HG03135 (cell line): ENCODE results near the gene TREH.

ENCODE experiments used
- ATAC-seq: cut with Tn5 transposase; IDR thresholded peaks from one replicate; pipeline ENCODE4 v1.9.1; 2021; ENCODE audit warnings: mild to moderate bottlenecking, moderate library complexity; ENCODE audit not compliant: unreplicated experiment

TREH gene

GRCh38 chr11:118632577-118633318 lies 46.7 kb downstream of the TREH start:
- ATAC-seq, result no peak

- ATAC-seq, result no peak
These were observed 48.1 kb downstream of the TREH start for GRCh38 chr11:118631142-118631909.

GRCh38 chr11:118629761-118630661 lies 49.4 kb downstream of the TREH start:
- ATAC-seq, result no peak

GRCh38 chr11:118628861-118629549 lies 50.4 kb downstream of the TREH start:
- ATAC-seq, result no peak

- ATAC-seq, result no peak
These were observed 51.0 kb downstream of the TREH start for GRCh38 chr11:118628432-118628831.

- ATAC-seq, result no peak
These were observed 51.4 kb downstream of the TREH start for GRCh38 chr11:118628031-118628430.

GRCh38 chr11:118627566-118627965 lies 51.9 kb downstream of the TREH start:
- no peak for ATAC-seq

- no peak for ATAC-seq
These were observed 53.5 kb downstream of the TREH start for GRCh38 chr11:118625976-118626375.

- ATAC-seq, result no peak
These were observed 54.3 kb downstream of the TREH start for GRCh38 chr11:118625036-118625690.

GRCh38 chr11:118623269-118623655 lies 56.2 kb downstream of the TREH start:
- no peak for ATAC-seq

GRCh38 chr11:118622376-118623268 lies 56.8 kb downstream of the TREH start:
- no peak for ATAC-seq

GRCh38 chr11:118621784-118622375 lies 57.6 kb downstream of the TREH start:
- ATAC-seq, result no peak

GRCh38 chr11:118621071-118621783 lies 58.2 kb downstream of the TREH start:
- ATAC-seq, result no peak

- no peak for ATAC-seq
These were observed 58.9 kb downstream of the TREH start for GRCh38 chr11:118620529-118621070.

GRCh38 chr11:118619444-118620197 lies 59.8 kb downstream of the TREH start:
- ATAC-seq, result no peak

GRCh38 chr11:118618991-118619375 lies 60.5 kb downstream of the TREH start:
- ATAC-seq, result no peak
